OCI-M2 (cell line): Measurements from ENCODE around the gene FOXP1.

Experiments used
- DNase-seq: peaks from one replicate; lab custom pipeline; 2025; ENCODE audit not compliant: unreplicated experiment; lab: John Stamatoyannopoulos, UW

FOXP1 gene

DNA sequence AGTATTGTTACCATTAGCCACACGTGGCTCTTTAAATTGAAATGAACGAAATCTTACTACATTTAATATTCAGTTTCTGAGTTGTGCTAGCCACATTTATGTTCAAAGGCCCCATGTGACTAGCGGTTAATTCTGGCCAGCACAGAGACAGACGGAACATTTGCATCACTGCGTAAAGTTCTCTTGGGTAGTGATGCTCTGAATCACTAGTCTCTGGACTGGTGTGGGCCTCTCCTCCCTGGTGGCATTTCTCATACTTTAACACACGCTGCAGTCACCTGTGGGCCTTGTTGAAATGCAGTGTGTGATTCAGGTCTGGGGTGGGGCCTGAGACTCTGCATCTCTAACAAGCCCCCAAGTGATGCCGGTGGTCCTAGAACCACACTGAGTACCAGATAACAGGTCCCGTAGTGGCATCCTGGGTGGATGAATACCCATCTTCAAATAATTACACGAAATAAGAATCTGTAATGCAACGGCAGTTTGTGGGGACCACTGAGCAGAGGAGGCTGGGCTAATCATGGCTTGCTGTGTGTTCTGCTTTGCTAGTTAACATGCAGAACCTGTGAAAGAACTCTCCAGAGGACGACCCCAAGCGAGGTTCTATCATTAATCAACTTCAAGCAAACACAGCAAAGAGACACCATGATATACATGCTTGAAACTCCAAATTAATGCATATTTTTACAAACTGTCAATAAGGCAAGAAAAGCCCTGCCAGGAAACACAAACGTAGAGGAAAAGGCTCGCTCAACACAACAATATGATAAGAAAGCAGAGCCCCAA, 623.8 kb downstream of the FOXP1 start:
- no peak for DNase-seq

DNA sequence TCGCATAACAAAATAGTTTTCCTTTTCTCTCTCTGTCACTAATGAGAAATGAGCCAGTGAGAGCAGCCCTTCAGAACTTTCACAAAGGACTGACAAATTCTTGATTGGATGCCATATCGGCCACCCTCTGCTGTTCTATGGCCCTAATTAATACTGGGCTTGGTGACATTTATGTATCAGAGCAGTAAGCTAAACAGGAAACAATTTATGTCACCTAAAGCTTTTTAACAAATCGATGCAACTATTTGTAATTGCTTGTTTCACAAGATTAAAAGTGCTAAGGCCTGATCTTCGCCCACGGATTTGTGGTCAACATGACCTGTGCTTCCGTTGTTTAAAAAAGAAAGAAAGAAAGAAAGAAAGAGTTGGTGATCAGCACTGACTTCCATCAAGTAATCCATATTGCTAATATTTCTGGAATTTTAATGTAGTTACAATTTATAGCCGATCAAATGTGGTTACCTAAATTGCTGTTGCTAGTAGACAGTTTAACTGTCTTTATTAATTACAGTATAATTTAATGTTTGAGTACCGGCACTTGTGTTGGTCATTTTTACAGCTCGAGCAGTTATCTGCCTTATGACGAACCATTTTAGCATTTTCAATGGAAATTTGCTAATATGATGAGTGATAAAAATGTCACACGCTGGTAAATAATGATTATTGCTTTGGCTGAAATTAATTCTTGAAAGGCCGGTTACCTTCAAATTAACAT, 631.3 kb downstream of the FOXP1 start:
- no peak for DNase-seq

DNA sequence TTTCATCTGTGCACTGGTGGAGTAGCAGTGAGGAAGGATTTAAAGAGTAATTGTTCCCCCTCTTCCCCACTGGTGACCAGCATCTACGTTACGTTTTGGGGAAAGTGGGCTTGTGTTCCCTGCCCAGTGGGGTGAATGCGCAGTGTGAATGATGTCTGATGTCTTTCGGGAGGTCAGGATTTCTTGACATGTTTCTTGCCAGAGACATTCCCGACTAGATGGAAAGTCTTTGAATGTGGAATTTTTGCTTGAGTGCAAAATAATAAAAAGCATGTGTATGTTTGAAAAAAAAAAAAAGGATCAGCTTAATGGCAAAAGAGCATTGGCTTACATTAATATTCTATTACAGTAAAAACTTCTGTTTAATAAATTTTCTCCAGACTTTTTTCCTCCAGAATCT, 632.2 kb downstream of the FOXP1 start:
- DNase-seq, result no peak

DNA sequence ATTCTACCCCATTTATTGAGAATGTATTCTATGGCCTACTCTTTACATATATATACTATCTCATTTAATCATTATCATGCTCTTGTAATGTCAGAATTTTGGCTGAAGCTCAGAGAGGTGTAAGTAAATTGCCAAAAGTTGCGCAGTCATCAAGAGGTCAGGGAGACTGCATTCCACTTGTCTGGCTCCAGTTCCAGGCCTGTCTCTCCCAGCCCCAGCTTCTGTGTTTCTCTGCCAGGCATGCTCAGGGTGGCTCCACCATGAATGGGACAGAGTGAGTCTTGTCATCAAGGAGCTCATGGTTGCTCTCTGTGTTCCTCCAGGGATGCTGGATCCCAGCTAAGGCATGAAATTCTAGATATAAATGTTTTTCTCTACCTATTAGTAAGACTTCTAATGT, 635.9 kb downstream of the FOXP1 start:
- DNase-seq, result no peak

DNA sequence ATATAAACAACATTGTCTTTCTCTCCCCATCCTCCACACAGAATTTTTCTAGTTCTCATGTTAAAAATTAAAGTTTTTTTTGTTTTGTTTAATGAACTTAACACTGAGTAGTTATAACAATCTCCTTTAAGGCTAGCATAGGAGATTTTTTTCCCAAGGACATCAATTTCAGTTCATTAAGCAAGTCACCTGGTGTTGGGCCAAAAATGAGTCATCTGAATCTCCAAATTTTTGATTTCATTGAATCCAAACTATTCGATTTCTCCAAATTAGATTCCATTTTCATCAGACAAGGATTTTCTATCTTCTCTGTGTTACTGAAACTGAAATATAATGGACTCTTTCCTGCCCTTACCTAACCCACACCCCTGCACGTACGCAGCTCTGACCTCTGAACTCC, 639.6 kb downstream of the FOXP1 start:
- no peak for DNase-seq

DNA sequence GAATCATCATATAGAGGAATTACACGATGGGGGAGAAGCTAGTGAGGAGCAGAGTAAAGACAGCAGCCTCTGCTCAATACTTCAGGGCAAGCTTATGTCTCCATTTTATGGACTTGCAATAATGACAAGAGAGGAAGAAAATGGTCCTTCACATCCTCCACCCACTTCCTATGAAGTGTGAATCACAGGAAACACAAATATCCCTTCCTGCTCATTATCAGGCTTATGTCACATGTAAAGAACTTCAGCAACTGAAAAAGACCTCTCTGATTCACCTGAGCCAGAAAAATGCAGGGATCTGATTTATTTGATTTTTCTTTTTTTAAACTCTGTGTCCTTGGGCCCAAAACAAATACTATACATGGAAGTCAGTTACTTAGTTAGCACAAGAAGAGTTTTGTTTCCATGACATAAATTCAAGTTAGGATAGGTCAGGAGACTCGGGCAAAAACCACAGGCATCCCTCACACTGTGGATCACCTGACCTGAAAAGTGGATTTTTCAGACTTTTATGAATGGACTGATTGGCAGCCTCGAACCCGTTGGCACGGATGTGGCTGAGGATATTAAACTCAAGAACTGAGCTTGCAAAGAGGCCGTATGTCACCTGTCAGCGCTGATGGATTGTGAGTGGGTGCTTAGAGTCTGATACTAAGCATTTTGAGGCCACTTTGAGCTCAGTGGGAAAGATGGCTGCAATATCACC, 650.3 kb downstream of the FOXP1 start:
- DNase-seq, result no peak

DNA sequence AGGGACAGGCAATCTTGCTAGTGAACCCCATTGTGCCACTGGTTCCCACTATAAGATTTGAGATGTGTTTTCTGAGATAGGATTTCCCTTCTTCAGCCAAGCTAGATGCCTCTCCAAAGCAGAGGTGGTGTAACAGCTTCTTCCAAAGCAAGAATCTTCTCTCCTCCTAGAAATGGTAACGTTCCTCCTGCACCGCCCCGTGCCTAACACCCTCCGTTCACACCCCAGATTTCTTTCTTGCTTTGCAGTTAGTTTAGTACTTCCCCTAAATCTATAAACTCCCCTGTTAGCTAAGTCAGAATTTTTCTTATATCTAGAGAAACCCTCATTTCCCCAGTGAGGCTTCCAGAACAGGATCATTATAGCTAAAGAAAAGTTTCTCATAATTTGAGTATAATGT, 653.5 kb downstream of the FOXP1 start:
- no peak for DNase-seq

DNA sequence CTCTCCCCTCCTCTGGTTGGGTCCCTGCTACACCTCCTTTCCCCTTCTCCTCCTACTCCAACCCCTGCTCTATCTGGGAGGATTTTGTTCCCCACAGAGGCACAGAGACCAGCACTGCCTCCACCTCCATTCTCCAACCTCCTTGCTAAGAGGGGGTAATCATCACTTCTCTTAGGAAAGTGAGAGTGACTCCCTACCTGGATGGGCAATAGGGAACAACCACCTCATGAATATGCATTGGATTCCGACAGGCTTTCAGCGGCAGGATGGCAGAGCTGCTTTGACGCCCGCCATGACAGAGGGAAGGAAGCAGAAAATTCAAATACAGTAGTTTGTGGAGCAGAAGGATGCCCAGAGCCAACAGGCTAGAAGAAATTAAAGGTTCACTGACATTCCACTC, 656.3 kb downstream of the FOXP1 start:
- DNase-seq, result no peak

DNA sequence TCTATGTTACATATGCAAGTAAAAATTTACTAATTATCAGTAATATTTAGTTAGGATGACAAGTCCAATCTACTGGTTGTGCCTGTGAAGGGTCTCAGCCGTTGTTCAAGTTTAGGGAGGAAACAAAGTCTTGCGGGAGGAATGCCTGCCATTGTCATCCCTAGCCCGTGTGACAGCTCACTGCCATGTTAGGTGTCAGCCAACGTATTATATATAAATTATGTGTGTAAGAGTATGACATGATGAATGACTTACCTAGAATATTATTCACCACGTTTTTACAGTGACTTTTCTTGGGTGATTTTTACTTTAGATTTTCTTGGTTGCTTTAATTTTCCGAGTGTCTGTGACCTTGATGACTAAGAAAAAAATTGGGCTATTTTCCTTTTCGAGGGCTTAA, 656.7 kb downstream of the FOXP1 start:
- DNase-seq, result no peak

DNA sequence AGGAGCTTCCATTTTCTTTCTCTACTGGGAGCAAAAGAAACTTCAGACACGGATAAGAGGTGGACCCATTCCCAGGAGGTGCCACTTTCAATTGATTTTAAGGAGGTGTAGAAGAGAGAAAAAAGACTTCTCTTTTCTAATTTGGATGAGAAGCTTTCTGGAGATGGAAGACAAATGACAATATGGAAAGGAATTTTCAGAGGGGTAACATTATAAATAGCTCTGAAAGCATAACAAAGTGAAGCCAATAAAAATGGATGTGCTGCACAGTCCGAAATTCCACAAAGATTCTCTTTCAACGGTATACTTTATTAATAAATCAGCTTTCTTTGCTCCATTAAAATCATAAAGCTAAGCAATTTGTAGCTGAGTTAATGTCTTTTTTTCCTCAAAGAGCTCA, 663.9 kb downstream of the FOXP1 start:
- DNase-seq, result no peak

DNA sequence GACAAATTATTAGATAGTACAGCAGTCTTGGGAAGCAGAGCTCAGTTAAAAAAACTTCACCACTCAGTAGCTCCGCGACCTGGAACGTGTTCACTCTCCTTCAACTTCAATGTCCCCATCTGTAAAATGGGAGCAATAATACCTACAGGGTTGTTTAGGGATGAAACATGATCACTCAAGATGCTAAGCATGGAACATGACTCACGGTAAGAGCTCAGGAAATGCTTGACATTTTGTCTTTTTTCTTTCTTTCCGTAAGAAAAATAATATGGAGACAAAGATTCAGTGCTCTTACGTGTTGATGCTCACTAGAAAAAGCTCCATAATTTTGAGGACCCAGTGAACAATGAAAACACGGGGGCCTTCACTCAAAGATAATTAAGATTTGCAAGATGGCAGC, 664.4 kb downstream of the FOXP1 start:
- DNase-seq, result no peak

DNA sequence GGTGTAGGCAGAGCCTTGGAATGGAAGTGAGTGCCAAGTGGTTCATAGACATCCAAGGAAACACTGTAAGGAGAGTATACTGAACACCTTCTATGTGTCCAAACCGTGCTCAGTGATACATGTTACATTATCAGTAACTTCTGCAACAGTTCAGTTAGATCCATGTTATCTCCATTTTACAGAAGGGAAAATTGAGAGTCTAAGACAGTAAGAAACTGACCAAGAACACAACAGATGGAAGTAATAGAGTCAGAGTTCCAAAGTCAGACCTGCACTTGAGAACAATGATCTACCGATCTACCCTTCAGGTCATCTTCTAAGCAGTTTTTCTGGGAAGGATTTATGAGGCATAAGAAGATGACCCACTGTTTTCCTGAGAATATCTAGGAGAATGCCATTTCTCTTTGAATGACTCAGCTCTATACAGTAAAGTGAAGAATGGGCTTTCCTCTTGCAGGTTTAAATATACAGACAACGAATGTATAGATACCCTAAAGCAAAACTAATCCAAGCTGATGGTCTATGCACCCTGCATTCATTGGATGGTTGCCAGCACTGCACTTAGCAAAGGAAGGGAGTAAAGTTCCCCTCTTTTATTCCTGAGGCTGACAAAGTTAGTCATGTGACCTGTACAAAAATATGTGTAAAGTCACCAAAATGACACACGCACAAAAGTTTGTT, 667.0 kb downstream of the FOXP1 start:
- DNase-seq, result no peak

DNA sequence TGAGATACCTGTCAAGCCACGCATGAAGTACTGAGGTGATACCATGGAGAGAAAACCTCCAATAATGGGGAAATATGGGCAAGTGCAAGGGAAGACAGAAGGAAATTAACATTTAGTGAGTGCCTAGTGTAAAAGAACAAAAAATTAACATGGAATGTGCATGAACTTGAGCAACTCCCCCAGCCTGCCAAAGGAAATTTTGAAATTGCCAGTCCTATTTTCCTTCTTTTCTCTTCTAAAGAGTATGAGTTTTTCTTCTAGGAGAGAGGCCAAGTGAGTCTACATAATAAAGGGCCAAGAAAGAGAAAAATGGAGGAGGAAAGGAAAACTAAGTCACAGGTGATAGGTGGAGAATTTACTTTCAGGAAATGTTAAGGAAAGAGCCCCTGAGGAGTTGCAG, 668.7 kb downstream of the FOXP1 start:
- no peak for DNase-seq

DNA sequence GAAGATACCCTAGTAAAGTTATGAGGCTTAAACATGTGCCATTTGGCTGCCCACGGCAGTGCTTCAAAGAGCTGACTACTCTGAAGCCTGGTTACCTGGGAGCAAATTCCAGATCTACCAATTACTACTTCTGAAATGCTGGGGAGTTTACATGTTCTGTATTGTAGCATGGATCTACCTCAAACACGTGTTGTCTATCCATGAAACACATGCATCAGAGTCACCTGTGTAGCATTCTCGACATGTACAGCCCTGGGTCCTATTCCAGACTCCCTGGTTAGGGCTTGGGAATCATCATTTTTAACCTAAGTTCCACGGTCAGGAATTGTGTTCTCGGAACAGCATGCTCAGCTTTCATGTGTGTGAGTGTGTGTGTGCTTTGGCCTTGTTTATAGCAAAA, 671.8 kb downstream of the FOXP1 start:
- DNase-seq, result no peak

DNA sequence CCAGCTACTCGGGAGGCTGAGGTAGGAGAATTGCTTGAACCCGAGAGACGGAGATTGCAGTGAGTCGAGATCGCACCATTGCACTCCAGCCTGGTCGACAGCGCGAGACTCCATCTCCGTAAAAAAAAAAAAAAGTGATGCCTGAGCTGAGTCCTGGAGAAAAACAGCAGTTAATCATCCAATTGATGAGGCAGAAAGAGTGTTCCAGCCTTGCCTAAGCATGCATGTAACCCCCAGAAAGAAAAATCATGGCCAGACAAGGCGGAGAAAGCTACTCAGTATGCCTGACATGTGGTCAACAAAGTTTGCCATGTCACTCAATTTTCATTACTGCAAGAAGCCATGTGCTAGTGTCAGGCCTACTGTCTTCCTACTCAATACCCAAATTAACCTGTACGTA, 678.0 kb downstream of the FOXP1 start:
- DNase-seq, result no peak
